WERI-Rb-1 (cell line): Measurements from ENCODE around the gene ATR.
"Not testable (repeated sequence)": the region's sequence is repeated elsewhere in the genome, so short reads cannot be mapped to it uniquely, and the experiment has no call there.

Experiments
- DNase-seq: peaks from one replicate; pipeline ENCODE4 v3.0.0-alpha.2; 2020
- H3K27ac ChIP-seq: fragments of 250-450 bp; sonication (Bioruptor Pico); 2 replicates; pipeline ENCODE4 v1.5.1; 2020; ENCODE audit warnings: mild to moderate bottlenecking, moderate library complexity
- H3K27me3 ChIP-seq: fragments of 250-450 bp; sonication (Bioruptor Pico); 2 replicates; pipeline ENCODE4 v1.5.1; 2021; ENCODE audit warnings: mild to moderate bottlenecking, low read depth, moderate library complexity; ENCODE audit not compliant: insufficient read depth, severe bottlenecking
- H3K36me3 ChIP-seq: fragments of 250-450 bp; sonication (Bioruptor Pico); 2 replicates; pipeline ENCODE4 v1.5.1; 2020; ENCODE audit warnings: mild to moderate bottlenecking, moderate library complexity
- H3K4me3 ChIP-seq: 2 replicates; pipeline ENCODE4 v1.5.1; 2011; ENCODE audit warnings: low read depth, mild to moderate bottlenecking, control low read depth, low read length
- H3K9me3 ChIP-seq: fragments of 250-450 bp; sonication (Bioruptor Pico); 2 replicates; pipeline ENCODE4 v1.5.1; 2021; ENCODE audit warnings: mild to moderate bottlenecking, moderate library complexity; ENCODE audit not compliant: severe bottlenecking
- TF ChIP-seq, protein P1 (sequence below): IDR thresholded peaks from 2 replicates; pipeline ENCODE4 v1.5.1; 2011; ENCODE audit warnings: low read depth, mild to moderate bottlenecking, control low read depth, inconsistent platforms, low read length

The ATR gene

GRCh38 chr3:142588703-142589102 lies 10.2 kb upstream of the ATR start:
- Histone ChIP-seq H3K27me3 (no peaks in the 10 kb centered on the region), H3K9me3 (no peaks in the 10 kb centered on the region)

GRCh38 chr3:142586803-142587406 lies 8.4 kb upstream of the ATR start:
- H3K4me3 ChIP-seq, result no peak overlapping the region
- H3K27me3 ChIP-seq, result no peaks in the 10 kb centered on the region
- H3K27ac ChIP-seq, result no peak overlapping the region
- H3K9me3 ChIP-seq, result no peaks in the 10 kb centered on the region
- TF ChIP-seq, protein P1, sequence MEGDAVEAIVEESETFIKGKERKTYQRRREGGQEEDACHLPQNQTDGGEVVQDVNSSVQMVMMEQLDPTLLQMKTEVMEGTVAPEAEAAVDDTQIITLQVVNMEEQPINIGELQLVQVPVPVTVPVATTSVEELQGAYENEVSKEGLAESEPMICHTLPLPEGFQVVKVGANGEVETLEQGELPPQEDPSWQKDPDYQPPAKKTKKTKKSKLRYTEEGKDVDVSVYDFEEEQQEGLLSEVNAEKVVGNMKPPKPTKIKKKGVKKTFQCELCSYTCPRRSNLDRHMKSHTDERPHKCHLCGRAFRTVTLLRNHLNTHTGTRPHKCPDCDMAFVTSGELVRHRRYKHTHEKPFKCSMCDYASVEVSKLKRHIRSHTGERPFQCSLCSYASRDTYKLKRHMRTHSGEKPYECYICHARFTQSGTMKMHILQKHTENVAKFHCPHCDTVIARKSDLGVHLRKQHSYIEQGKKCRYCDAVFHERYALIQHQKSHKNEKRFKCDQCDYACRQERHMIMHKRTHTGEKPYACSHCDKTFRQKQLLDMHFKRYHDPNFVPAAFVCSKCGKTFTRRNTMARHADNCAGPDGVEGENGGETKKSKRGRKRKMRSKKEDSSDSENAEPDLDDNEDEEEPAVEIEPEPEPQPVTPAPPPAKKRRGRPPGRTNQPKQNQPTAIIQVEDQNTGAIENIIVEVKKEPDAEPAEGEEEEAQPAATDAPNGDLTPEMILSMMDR, result peak; percentile 56
- no peaks in the 10 kb centered on the region for H3K36me3 ChIP-seq
- peak; percentile 36 for DNase-seq

More at GRCh38 chr3:142588703-142589102, 10.2 kb upstream of the ATR start:
- Histone ChIP-seq H3K4me3 (no peak overlapping the region), H3K36me3 (no peaks in the 10 kb centered on the region), H3K27ac (no peak overlapping the region)
- TF ChIP-seq, protein P1, result no peak
- DNase-seq, result no peak

- not testable (repeated sequence) for H3K36me3 ChIP-seq, DNase-seq, H3K27ac ChIP-seq, H3K27me3 ChIP-seq, H3K4me3 ChIP-seq, H3K9me3 ChIP-seq
Measured at GRCh38 chr3:142581070-142581469, 2.5 kb upstream of the ATR start.

- no peak for DNase-seq
- H3K36me3 ChIP-seq, result 0 out of 2 replicates have a peak, but pooled peaks cover 2% of the 10 kb centered on the region
- H3K27ac ChIP-seq, result no peak overlapping the region
- no peaks in the 10 kb centered on the region for H3K9me3 ChIP-seq
- H3K4me3 ChIP-seq, result no peak overlapping the region
- TF ChIP-seq, protein P1, result no peak
- no peaks in the 10 kb centered on the region for H3K27me3 ChIP-seq
Measured at GRCh38 chr3:142580061-142580423, 1.5 kb upstream of the ATR start.

GRCh38 chr3:142577696-142578328 lies 721 bp downstream of the ATR start:
- 0 out of 2 replicates have a peak, but pooled peaks cover 2% of the 10 kb centered on the region for H3K36me3 ChIP-seq
- DNase-seq, result no peak
- peak overlapping the region; percentile 82 for H3K27ac ChIP-seq
- peak overlapping the region; percentile 100 for H3K4me3 ChIP-seq
- TF ChIP-seq, protein P1, result no peak
- no peaks in the 10 kb centered on the region for H3K27me3 ChIP-seq
- no peaks in the 10 kb centered on the region for H3K9me3 ChIP-seq

GRCh38 chr3:142576792-142577191 lies 1.7 kb downstream of the ATR start:
- TF ChIP-seq, protein P1, result no peak
- no peak overlapping the region for H3K4me3 ChIP-seq

More at GRCh38 chr3:142576792-142577191, 1.7 kb downstream of the ATR start:
- Histone ChIP-seq H3K36me3 (0 out of 2 replicates have a peak, but pooled peaks cover 2% of the 10 kb centered on the region), H3K27ac (no peak overlapping the region), H3K27me3 (no peaks in the 10 kb centered on the region), H3K9me3 (no peaks in the 10 kb centered on the region)
- no peak for DNase-seq
